Measurements from ENCODE around the gene ARL5B.

ARL5B gene

GRCh38 chr10:18690541-18690940, 31.3 kb downstream of the ARL5B start:
- TF ChIP-seq ZNF37A (tag by site-specific recombination; IDR thresholded peaks at IDR 0.05) (no peak), ZNF426 (tag by site-specific recombination; IDR thresholded peaks at IDR 0.05) (no peak), ZNF223 (tag by site-specific recombination; IDR thresholded peaks at IDR 0.05) (no peak), ZNF510 (tag by site-specific recombination; IDR thresholded peaks at IDR 0.05; ENCODE audit: insufficient replicate concordance) (no peak), ZNF311 (tag by site-specific recombination; IDR thresholded peaks at IDR 0.05; ENCODE audit: borderline replicate concordance) (no peak), TSHZ1 (tag by site-specific recombination; IDR thresholded peaks at IDR 0.05; ENCODE audit: borderline replicate concordance) (no peak), ZNF624 (tag by site-specific recombination; IDR thresholded peaks at IDR 0.05) (no peak), SCRT2 (tag by site-specific recombination; IDR thresholded peaks at IDR 0.05) (no peak), ZNF629 (tag by site-specific recombination; IDR thresholded peaks at IDR 0.05) (no peak), KLF7 (tag by site-specific recombination; IDR thresholded peaks at IDR 0.05; ENCODE audit: borderline replicate concordance) (no peak), KLF1 (tag by site-specific recombination; IDR thresholded peaks at IDR 0.05) (no peak)
- TF ChIP-seq, protein P1, sequence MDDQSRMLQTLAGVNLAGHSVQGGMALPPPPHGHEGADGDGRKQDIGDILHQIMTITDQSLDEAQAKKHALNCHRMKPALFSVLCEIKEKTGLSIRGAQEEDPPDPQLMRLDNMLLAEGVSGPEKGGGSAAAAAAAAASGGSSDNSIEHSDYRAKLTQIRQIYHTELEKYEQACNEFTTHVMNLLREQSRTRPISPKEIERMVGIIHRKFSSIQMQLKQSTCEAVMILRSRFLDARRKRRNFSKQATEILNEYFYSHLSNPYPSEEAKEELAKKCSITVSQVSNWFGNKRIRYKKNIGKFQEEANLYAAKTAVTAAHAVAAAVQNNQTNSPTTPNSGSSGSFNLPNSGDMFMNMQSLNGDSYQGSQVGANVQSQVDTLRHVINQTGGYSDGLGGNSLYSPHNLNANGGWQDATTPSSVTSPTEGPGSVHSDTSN (CRISPR knock-in tag; IDR thresholded peaks at IDR 0.05), result no peak
- TF ChIP-seq, protein P2, sequence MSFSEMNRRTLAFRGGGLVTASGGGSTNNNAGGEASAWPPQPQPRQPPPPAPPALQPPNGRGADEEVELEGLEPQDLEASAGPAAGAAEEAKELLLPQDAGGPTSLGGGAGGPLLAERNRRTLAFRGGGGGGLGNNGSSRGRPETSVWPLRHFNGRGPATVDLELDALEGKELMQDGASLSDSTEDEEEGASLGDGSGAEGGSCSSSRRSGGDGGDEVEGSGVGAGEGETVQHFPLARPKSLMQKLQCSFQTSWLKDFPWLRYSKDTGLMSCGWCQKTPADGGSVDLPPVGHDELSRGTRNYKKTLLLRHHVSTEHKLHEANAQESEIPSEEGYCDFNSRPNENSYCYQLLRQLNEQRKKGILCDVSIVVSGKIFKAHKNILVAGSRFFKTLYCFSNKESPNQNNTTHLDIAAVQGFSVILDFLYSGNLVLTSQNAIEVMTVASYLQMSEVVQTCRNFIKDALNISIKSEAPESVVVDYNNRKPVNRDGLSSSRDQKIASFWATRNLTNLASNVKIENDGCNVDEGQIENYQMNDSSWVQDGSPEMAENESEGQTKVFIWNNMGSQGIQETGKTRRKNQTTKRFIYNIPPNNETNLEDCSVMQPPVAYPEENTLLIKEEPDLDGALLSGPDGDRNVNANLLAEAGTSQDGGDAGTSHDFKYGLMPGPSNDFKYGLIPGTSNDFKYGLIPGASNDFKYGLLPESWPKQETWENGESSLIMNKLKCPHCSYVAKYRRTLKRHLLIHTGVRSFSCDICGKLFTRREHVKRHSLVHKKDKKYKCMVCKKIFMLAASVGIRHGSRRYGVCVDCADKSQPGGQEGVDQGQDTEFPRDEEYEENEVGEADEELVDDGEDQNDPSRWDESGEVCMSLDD (tag by site-specific recombination; IDR thresholded peaks at IDR 0.05), result no peak
- ChIA-PET POLR2A (no interaction called here), CTCF (interaction anchor here (0.6 kb wide), 1 partner anchor 253 kb away, joined by 3 read pairs; no protein-coding TSS in a partner anchor)
- H3K4me1 ChIP-seq (ENCODE audit: control insufficient read depth, insufficient read depth, low read length), result no peaks in the 10 kb centered on the region
- H3K4me3 ChIP-seq (ENCODE audit: low read depth, low read length), result no peak overlapping the region
- no peaks in the 10 kb centered on the region for H3K9me3 ChIP-seq (ENCODE audit: control insufficient read depth, insufficient read depth, low read depth, low read length)
- no peaks in the 10 kb centered on the region for H3K36me3 ChIP-seq (ENCODE audit: control insufficient read depth in 2 of 2, insufficient read depth in 1 of 2, low read length in 2 of 2)
- H3K27ac ChIP-seq (ENCODE audit: extremely low read depth, low read depth, low read length), result no peak overlapping the region

- POLR2A ChIA-PET, result no interaction called here
- H3K4me1 ChIP-seq (ENCODE audit: control insufficient read depth, insufficient read depth, low read length), result no peaks in the 10 kb centered on the region
- no peak overlapping the region for H3K4me3 ChIP-seq (ENCODE audit: low read depth, low read length)
- H3K9me3 ChIP-seq (ENCODE audit: control insufficient read depth, insufficient read depth, low read depth, low read length), result no peaks in the 10 kb centered on the region
- no peak overlapping the region for H3K27ac ChIP-seq (ENCODE audit: extremely low read depth, low read depth, low read length)
- no peaks in the 10 kb centered on the region for H3K36me3 ChIP-seq (ENCODE audit: control insufficient read depth in 2 of 2, insufficient read depth in 1 of 2, low read length in 2 of 2)
- CTCF ChIA-PET, result interaction anchor here (0.6 to 0.8 kb wide), 2 partner anchors 102 to 1451 kb away, joined by 3 read pairs; no protein-coding TSS in a partner anchor
- TF ChIP-seq ZNF274 (IDR thresholded peaks at IDR 0.05; ENCODE audit: low read length), result no peak
- TF ChIP-seq ZNF274 (tag by site-specific recombination; IDR thresholded peaks at IDR 0.05; ENCODE audit: borderline replicate concordance), result no peak
- no peak for TF ChIP-seq ZNF23 (tag by site-specific recombination; IDR thresholded peaks at IDR 0.05; ENCODE audit: borderline replicate concordance)
- TF ChIP-seq ZNF585B (tag by site-specific recombination; IDR thresholded peaks at IDR 0.05), result no peak
- no peak for TF ChIP-seq ZNF785 (tag by site-specific recombination; IDR thresholded peaks at IDR 0.05)
- no peak for TF ChIP-seq HIC1 (tag by site-specific recombination; IDR thresholded peaks at IDR 0.05)
- no peak for TF ChIP-seq SETDB1 (IDR thresholded peaks at IDR 0.05; ENCODE audit: insufficient read length, low read length)
These were observed 40.9 kb downstream of the ARL5B start for GRCh38 chr10:18699849-18700840.

All from HEK293 (cell line).